Type B pancreatic cell (in vitro differentiated cells): ENCODE results near the gene DYRK1A. TPM values are rescaled to one million over a fixed set of nuclear protein-coding genes. Genes with fewer than 3 reads are reported as not detected.

Source experiments
- DNase-seq: peaks from one replicate; pipeline ENCODE4 v3.0.0; 2021; ENCODE audit warnings: mixed read lengths; ENCODE audit not compliant: unreplicated experiment; ENCODE audit errors: extremely low spot score
- H3K27ac Mint-ChIP-seq: 2 replicates; pipeline ENCODE4 v1.8.0; 2021; ENCODE audit warnings: mild to moderate bottlenecking, mixed read lengths
- H3K27me3 Mint-ChIP-seq: 2 replicates; pipeline ENCODE4 v1.8.0; 2021; ENCODE audit warnings: mixed read lengths
- H3K36me3 Mint-ChIP-seq: 2 replicates; pipeline ENCODE4 v1.8.0; 2021; ENCODE audit warnings: mixed read lengths
- H3K4me1 Mint-ChIP-seq: one replicate; pipeline ENCODE4 v1.8.0; 2021; ENCODE audit warnings: mixed read lengths; ENCODE audit not compliant: unreplicated experiment
- H3K4me3 Mint-ChIP-seq: 2 replicates; pipeline ENCODE4 v1.8.0; 2021; ENCODE audit warnings: mild to moderate bottlenecking, mixed read lengths
- H3K9me3 Mint-ChIP-seq: 2 replicates; pipeline ENCODE4 v1.8.0; 2021; ENCODE audit warnings: mixed read lengths
- total RNA-seq: library from RNA; stranded (reverse); gene quantifications from 2 replicates; pipeline ENCODE4 v1.2.1, GENCODE V29; 2021; ENCODE audit warnings: low replicate concordance
- TF ChIP-seq, protein P1 (sequence below): fragments of 200-600 bp; sonication (generic); conservative IDR thresholded peaks from 2 replicates; pipeline ENCODE4 v1.5.0; 2021; ENCODE audit warnings: antibody characterized with exemption, mild to moderate bottlenecking

The DYRK1A gene
- total RNA-seq, 1 donor from 2014 or later, result 70.6 TPM

DNA sequence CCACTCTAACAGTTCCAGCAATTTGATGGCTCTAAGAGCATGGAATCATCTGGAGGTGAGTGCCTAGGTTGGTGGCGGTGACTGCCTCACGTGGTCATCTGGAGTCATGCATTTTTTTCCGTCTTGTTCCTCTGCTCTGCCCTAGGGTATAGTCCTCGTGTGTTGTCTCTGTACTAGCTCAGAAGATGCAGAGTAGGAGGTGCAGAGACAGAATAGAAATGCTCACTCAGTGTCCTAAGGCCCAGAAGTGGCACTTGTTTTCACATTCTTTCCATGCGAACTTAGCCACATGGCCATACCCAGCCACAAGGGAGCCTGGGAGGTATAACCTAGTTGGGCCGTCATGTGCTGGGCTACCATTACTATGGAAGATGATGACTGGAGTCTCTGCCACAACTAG, 30.3 kb downstream of the DYRK1A start:
- Mint-ChIP-seq H3K27ac (no peak overlapping the region), H3K4me3 (no peak overlapping the region), H3K36me3 (peaks cover 13% of the 10 kb centered on the region), H3K9me3 (peaks cover 12% of the 10 kb centered on the region), H3K4me1 (peaks cover 26% of the 10 kb centered on the region), H3K27me3 (no peaks in the 10 kb centered on the region)
- TF ChIP-seq, protein P1, sequence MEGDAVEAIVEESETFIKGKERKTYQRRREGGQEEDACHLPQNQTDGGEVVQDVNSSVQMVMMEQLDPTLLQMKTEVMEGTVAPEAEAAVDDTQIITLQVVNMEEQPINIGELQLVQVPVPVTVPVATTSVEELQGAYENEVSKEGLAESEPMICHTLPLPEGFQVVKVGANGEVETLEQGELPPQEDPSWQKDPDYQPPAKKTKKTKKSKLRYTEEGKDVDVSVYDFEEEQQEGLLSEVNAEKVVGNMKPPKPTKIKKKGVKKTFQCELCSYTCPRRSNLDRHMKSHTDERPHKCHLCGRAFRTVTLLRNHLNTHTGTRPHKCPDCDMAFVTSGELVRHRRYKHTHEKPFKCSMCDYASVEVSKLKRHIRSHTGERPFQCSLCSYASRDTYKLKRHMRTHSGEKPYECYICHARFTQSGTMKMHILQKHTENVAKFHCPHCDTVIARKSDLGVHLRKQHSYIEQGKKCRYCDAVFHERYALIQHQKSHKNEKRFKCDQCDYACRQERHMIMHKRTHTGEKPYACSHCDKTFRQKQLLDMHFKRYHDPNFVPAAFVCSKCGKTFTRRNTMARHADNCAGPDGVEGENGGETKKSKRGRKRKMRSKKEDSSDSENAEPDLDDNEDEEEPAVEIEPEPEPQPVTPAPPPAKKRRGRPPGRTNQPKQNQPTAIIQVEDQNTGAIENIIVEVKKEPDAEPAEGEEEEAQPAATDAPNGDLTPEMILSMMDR, result no peak
- DNase-seq, result no peak

DNA sequence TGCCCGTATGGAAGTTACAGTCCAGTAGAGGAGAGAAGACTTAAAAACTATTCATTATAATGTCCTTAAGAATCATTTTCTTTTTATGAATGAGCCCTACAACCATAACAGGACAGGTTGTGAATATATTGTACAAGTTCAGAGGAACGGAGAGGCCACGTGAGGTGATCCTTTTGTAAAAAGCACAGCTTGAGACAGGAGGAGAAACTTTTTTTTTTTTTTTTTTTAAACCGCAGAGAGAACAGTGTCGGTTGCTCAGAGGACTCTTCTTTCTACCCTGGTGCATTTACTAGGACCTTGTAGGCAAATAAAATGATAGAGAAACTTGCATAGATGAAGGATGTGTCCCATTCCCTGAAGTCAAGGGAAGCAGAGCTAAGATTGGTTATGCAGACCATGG, 32.1 kb downstream of the DYRK1A start:
- Mint-ChIP-seq H3K9me3 (peaks cover 17% of the 10 kb centered on the region), H3K27ac (no peak overlapping the region), H3K36me3 (peaks cover 21% of the 10 kb centered on the region), H3K27me3 (no peaks in the 10 kb centered on the region), H3K4me1 (peaks cover 26% of the 10 kb centered on the region), H3K4me3 (no peak overlapping the region)
- TF ChIP-seq, protein P1, result no peak
- DNase-seq, result no peak

- no peak for DNase-seq
- TF ChIP-seq, protein P1, result no peak
- H3K27ac Mint-ChIP-seq, result no peak overlapping the region
- H3K4me1 Mint-ChIP-seq, result peaks cover 26% of the 10 kb centered on the region
- H3K36me3 Mint-ChIP-seq, result peaks cover 15% of the 10 kb centered on the region
- H3K27me3 Mint-ChIP-seq, result no peaks in the 10 kb centered on the region
- H3K9me3 Mint-ChIP-seq, result peaks cover 12% of the 10 kb centered on the region
- H3K4me3 Mint-ChIP-seq, result no peak overlapping the region
These were observed 35.8 kb downstream of the DYRK1A start for GRCh38 chr21:37402251-37402867.

DNA sequence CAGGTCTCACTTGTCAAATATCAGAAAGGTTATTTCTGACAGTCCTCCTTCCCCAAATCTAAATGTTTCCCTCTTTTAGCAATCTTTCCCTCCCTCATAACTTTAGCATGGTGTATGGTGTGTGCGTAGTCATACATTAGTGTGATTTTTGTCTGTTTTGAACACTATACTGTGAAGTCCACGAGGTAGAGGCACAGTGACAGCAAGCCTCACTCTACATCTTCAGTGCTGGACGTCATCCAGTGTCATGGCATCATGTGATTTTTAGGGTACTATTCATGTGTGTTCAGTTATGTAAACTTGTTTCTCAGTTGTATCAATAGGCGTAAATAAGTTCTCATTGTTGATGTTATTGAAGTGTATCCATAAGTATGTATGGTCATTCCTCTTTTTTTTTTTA, 39.1 kb downstream of the DYRK1A start:
- Mint-ChIP-seq H3K4me1 (peaks cover 32% of the 10 kb centered on the region), H3K27ac (no peak overlapping the region), H3K9me3 (peaks cover 13% of the 10 kb centered on the region), H3K36me3 (peaks cover 22% of the 10 kb centered on the region), H3K27me3 (no peaks in the 10 kb centered on the region), H3K4me3 (no peak overlapping the region)
- TF ChIP-seq, protein P1, result no peak
- no peak for DNase-seq

GRCh38 chr21:37407719-37408420, 41.3 kb downstream of the DYRK1A start:
- no peak overlapping the region for H3K4me3 Mint-ChIP-seq
- peaks cover 47% of the 10 kb centered on the region for H3K4me1 Mint-ChIP-seq
- H3K27ac Mint-ChIP-seq, result no peak overlapping the region
- peaks cover 5% of the 10 kb centered on the region for H3K9me3 Mint-ChIP-seq
- TF ChIP-seq, protein P1, result no peak
- H3K27me3 Mint-ChIP-seq, result no peaks in the 10 kb centered on the region
- H3K36me3 Mint-ChIP-seq, result peaks cover 12% of the 10 kb centered on the region
- no peak for DNase-seq
